ENCODE results near the gene LLGL2. TPM values are rescaled to one million over a fixed set of nuclear protein-coding genes. Genes with fewer than 3 reads are reported as not detected.

LLGL2 gene
- total and polyA plus RNA-seq, 2 donors (not counting 1 experiment from before 2014, with no cell fraction given), result 0.03 to 0.33 TPM

DNA sequence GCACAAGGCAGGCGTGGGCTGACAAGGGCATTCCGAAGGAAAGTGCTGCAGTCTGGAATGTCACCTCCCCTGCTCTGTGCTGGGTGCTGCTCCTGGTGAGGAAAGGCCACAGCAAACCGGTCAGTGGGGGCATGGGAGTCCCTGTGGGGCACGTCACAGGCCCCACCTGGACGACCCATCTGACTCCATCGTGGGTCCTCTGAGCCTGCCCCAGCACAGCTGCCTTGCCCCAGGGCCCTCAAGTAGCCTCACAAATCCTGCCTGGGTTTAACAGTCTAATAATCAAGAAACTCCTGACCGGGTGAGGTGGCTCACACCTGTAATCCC, 59.3 kb downstream of the LLGL2 start:
- no peaks in the 10 kb centered on the region for H4K20me1 ChIP-seq (ENCODE audit: control insufficient read depth, extremely low read depth, insufficient read depth, low read length)
- no peaks in the 10 kb centered on the region for H3K4me1 ChIP-seq (ENCODE audit: control insufficient read depth, extremely low read depth, insufficient read depth, low read length)
- H3K9ac ChIP-seq (ENCODE audit: insufficient read depth, low read length), result no peak overlapping the region

DNA sequence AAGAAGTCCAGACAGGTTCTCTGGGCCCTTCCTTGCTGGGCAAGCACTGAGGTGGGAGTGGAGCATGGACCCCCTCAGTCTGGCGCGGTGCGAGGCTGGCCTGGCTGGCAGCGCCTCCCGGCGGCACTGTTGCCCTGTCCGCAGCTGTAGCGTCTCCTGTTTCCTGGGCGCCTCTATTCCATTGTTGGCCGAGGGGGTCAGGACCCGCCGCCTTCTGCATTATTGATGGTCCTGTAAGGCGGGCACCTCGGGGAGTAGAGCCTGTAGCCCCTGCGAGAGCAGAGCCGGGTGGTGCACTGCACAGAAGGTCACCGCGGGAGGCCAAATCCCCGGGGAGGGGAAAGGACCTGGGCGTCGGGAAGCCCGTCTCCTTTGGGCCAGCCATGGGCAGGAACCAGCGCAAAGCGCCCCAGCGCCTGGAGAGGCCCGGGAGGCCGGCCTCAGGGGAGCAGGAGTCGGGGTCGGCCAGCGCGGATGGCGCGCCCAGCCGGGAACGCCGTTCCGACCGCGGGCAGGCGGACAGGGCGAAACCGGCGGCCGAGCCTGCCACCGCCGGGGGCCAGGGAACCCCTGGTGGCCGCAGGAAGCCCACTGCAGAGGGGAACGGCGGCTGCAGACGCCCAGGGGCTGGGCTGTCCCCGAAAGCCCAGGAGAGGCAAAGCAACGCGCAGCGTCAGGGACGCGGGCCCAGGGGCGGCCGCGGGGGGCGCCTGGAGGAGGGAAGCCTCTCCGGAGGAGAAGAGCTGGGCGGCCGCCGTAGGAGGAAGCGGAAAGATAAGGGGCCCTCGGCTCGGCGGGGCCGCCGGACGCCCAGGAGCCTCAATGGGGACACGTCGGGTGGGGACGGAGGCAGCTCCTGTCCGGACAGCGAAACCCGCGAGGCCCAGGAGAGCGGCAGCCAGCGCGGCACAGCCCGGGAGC, 62.4 kb downstream of the LLGL2 start, which contains the start of gene MYO15B:
Gene MYO15B (plus strand): TSS at position 126 of the 921 bp plus-strand sequence. CDS start 258 bp downstream, at position 384.
- Histone ChIP-seq H3K36me3 (ENCODE audit: control insufficient read depth, insufficient read depth, low read length) (no peaks in the 10 kb centered on the region), H3K4me2 (ENCODE audit: extremely low read depth, insufficient read depth, low read length) (no peak within 1 kb of the TSS), H3K4me1 (ENCODE audit: control insufficient read depth, extremely low read depth, insufficient read depth, low read length) (no peaks in the 10 kb centered on the region), H2AFZ (ENCODE audit: low read length) (no peak within 1 kb of the TSS), H3K4me3 (replicated peaks in 1 of 4; ENCODE audit: control extremely low read depth in 1 of 4, insufficient read depth in 1 of 4, low read depth in 3 of 4, low read length in 4 of 4) (no peak within 1 kb of the TSS), H3K79me2 (ENCODE audit: control insufficient read depth, insufficient read depth, low read length) (no peaks in the 10 kb centered on the region), H3K27ac (ENCODE audit: insufficient read depth, low read length) (no peak within 1 kb of the TSS), H3K27me3 (ENCODE audit: control insufficient read depth, insufficient read depth, low read length) (peaks cover 27% of the 10 kb centered on the region), H3K9me3 (ENCODE audit: control insufficient read depth, insufficient read depth, low read depth, low read length) (no peaks in the 10 kb centered on the region), H4K20me1 (ENCODE audit: control insufficient read depth, extremely low read depth, insufficient read depth, low read length) (no peaks in the 10 kb centered on the region), H3K9ac (ENCODE audit: insufficient read depth, low read length) (no peak within 1 kb of the TSS)
- DNase-seq (ENCODE audit: low read depth in 2 of 2), result no peak
- TF ChIP-seq, protein P1, sequence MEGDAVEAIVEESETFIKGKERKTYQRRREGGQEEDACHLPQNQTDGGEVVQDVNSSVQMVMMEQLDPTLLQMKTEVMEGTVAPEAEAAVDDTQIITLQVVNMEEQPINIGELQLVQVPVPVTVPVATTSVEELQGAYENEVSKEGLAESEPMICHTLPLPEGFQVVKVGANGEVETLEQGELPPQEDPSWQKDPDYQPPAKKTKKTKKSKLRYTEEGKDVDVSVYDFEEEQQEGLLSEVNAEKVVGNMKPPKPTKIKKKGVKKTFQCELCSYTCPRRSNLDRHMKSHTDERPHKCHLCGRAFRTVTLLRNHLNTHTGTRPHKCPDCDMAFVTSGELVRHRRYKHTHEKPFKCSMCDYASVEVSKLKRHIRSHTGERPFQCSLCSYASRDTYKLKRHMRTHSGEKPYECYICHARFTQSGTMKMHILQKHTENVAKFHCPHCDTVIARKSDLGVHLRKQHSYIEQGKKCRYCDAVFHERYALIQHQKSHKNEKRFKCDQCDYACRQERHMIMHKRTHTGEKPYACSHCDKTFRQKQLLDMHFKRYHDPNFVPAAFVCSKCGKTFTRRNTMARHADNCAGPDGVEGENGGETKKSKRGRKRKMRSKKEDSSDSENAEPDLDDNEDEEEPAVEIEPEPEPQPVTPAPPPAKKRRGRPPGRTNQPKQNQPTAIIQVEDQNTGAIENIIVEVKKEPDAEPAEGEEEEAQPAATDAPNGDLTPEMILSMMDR (conservative IDR thresholded peaks at IDR 0.05 in 1 of 2, IDR thresholded peaks at IDR 0.05 in 1 of 2; ENCODE audit: low read depth in 1 of 2, low read length in 2 of 2), result peak in 1 of 2 donors; percentile 26
- peak; percentile 85 for TF ChIP-seq EZH2 (IDR thresholded peaks at IDR 0.05; ENCODE audit: low read length, missing control alignments)

More for the DNA sequence above, 59.3 kb downstream of the LLGL2 start:
- no peak for DNase-seq (ENCODE audit: low read depth in 2 of 2)
- TF ChIP-seq, protein P1 (conservative IDR thresholded peaks at IDR 0.05 in 1 of 2, IDR thresholded peaks at IDR 0.05 in 1 of 2; ENCODE audit: low read depth in 1 of 2, low read length in 2 of 2), result no peak
- no peak for TF ChIP-seq EZH2 (IDR thresholded peaks at IDR 0.05; ENCODE audit: low read length, missing control alignments)
- Histone ChIP-seq H2AFZ (ENCODE audit: low read length) (no peak overlapping the region), H3K4me3 (replicated peaks in 1 of 4; ENCODE audit: control extremely low read depth in 1 of 4, insufficient read depth in 1 of 4, low read depth in 3 of 4, low read length in 4 of 4) (no peak overlapping the region), H3K4me2 (ENCODE audit: extremely low read depth, insufficient read depth, low read length) (no peak overlapping the region), H3K36me3 (ENCODE audit: control insufficient read depth, insufficient read depth, low read length) (no peaks in the 10 kb centered on the region), H3K27me3 (ENCODE audit: control insufficient read depth, insufficient read depth, low read length) (peaks cover 27% of the 10 kb centered on the region), H3K9me3 (ENCODE audit: control insufficient read depth, insufficient read depth, low read depth, low read length) (no peaks in the 10 kb centered on the region), H3K79me2 (ENCODE audit: control insufficient read depth, insufficient read depth, low read length) (no peaks in the 10 kb centered on the region), H3K27ac (ENCODE audit: insufficient read depth, low read length) (no peak overlapping the region)

DNA sequence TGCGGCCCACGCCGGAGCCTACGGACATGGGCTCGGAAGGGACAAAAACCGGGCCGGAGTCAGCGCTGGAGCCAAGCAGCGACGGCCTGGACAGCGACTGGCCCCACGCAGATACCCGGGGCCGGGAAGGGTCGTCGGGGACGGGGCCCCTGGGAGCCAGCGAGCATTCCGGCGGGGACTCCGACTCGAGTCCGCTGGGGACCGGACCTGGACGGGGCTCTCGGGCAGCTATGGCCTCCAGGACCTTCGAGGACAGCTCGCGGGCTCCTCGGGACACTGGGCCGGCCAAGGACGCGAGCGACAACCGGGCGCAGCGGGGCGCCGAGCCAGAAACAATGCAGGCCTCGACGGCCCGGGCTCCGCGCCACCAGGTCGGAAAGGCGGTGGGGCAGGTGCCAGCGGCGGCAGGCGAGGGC, 63.1 kb downstream of the LLGL2 start:
- no peak overlapping the region for H3K27ac ChIP-seq (ENCODE audit: insufficient read depth, low read length)
- peak; percentile 97 for TF ChIP-seq EZH2 (IDR thresholded peaks at IDR 0.05; ENCODE audit: low read length, missing control alignments)
- TF ChIP-seq, protein P1 (conservative IDR thresholded peaks at IDR 0.05 in 1 of 2, IDR thresholded peaks at IDR 0.05 in 1 of 2; ENCODE audit: low read depth in 1 of 2, low read length in 2 of 2), result no peak
- no peaks in the 10 kb centered on the region for H3K79me2 ChIP-seq (ENCODE audit: control insufficient read depth, insufficient read depth, low read length)
- H3K27me3 ChIP-seq (ENCODE audit: control insufficient read depth, insufficient read depth, low read length), result peaks cover 27% of the 10 kb centered on the region
- H3K4me2 ChIP-seq (ENCODE audit: extremely low read depth, insufficient read depth, low read length), result no peak overlapping the region
- DNase-seq (ENCODE audit: low read depth in 2 of 2), result no peak
- H2AFZ ChIP-seq (ENCODE audit: low read length), result no peak overlapping the region
- H3K9me3 ChIP-seq (ENCODE audit: control insufficient read depth, insufficient read depth, low read depth, low read length), result no peaks in the 10 kb centered on the region
- no peaks in the 10 kb centered on the region for H4K20me1 ChIP-seq (ENCODE audit: control insufficient read depth, extremely low read depth, insufficient read depth, low read length)
- peak overlapping the region in 1 of 4 experiments; percentile 35 for H3K4me3 ChIP-seq (replicated peaks in 1 of 4; ENCODE audit: control extremely low read depth in 1 of 4, insufficient read depth in 1 of 4, low read depth in 3 of 4, low read length in 4 of 4)
- no peaks in the 10 kb centered on the region for H3K36me3 ChIP-seq (ENCODE audit: control insufficient read depth, insufficient read depth, low read length)
- no peaks in the 10 kb centered on the region for H3K4me1 ChIP-seq (ENCODE audit: control insufficient read depth, extremely low read depth, insufficient read depth, low read length)
- no peak overlapping the region for H3K9ac ChIP-seq (ENCODE audit: insufficient read depth, low read length)
